HepG2 (cell line): ENCODE data around the gene SCFD2. TPM values are rescaled to one million over a fixed set of nuclear protein-coding genes. Genes with fewer than 3 reads are reported as not detected.

ENCODE experiments used
- ATF5 ChIP-seq: sonication (generic); formaldehyde crosslinking; IDR thresholded peaks from 2 replicates; pipeline ENCODE4 v1.4.0; 2020; ENCODE audit warnings: mild to moderate bottlenecking, low read depth, missing genetic modification reagents
- ELF4 ChIP-seq: sonication (generic); formaldehyde crosslinking; IDR thresholded peaks from 2 replicates; pipeline ENCODE4 v1.5.0; 2020; ENCODE audit warnings: missing genetic modification reagents, mild to moderate bottlenecking, moderate library complexity, borderline replicate concordance
- HDAC6 ChIP-seq: fragments of 200-600 bp; sonication (generic); IDR thresholded peaks from 2 replicates; pipeline ENCODE4 v1.7.0; 2017; ENCODE audit warnings: mild to moderate bottlenecking, antibody characterized with exemption, low read length, low read depth
- HOXA5 ChIP-seq: sonication (generic); formaldehyde crosslinking; IDR thresholded peaks from 2 replicates; pipeline ENCODE4 v1.4.0; 2020; ENCODE audit warnings: missing genetic modification reagents
- MEF2D ChIP-seq: sonication (generic); formaldehyde crosslinking; IDR thresholded peaks from 2 replicates; pipeline ENCODE4 v1.5.1; 2020; ENCODE audit warnings: mild to moderate bottlenecking, missing genetic modification reagents
- PPARG ChIP-seq: conservative IDR thresholded peaks from 2 replicates; pipeline ENCODE4 v1.6.1; 2016; ENCODE audit warnings: missing biosample characterization, missing genetic modification reagents
- SALL1 ChIP-seq: sonication (generic); formaldehyde crosslinking; IDR thresholded peaks from 2 replicates; pipeline ENCODE4 v1.8.0; 2022; ENCODE audit warnings: mild to moderate bottlenecking, missing genetic modification reagents
- TARDBP ChIP-seq: sonication (generic); formaldehyde crosslinking; IDR thresholded peaks from 2 replicates; pipeline ENCODE4 v1.8.0; 2022; ENCODE audit warnings: mild to moderate bottlenecking, missing genetic modification reagents
- TBP ChIP-seq: sonication (generic); formaldehyde crosslinking; IDR thresholded peaks from 2 replicates; pipeline ENCODE4 v1.5.0; 2020; ENCODE audit warnings: missing genetic modification reagents
- TOPORS ChIP-seq: sonication (generic); formaldehyde crosslinking; IDR thresholded peaks from 2 replicates; pipeline ENCODE4 v1.8.0; 2023; ENCODE audit warnings: mild to moderate bottlenecking, missing genetic modification reagents
- ZFP37 ChIP-seq: sonication (generic); formaldehyde crosslinking; IDR thresholded peaks from 2 replicates; pipeline ENCODE4 v1.4.0; 2020; ENCODE audit warnings: missing genetic modification reagents, borderline replicate concordance
- ZNF407 ChIP-seq: sonication (generic); formaldehyde crosslinking; IDR thresholded peaks from one replicate; pipeline ENCODE4 v1.5.1; 2020; ENCODE audit warnings: mild to moderate bottlenecking, missing genetic modification reagents; ENCODE audit errors: not compliant biosample characterization
- ZNF614 ChIP-seq: IDR thresholded peaks from 2 replicates; pipeline ENCODE4 v1.6.1; 2018; ENCODE audit warnings: missing biosample characterization, missing genetic modification reagents, inconsistent platforms, borderline replicate concordance
- polyA plus RNA-seq, 8 experiments: library from polyadenylated mRNA; depleted of rRNA in 3 of 8; stranded (reverse) in 7 of 8; unstranded in 1 of 8; fragments of >200 nt; fragmentation: Illumina TruSeq in 4 of 8; extraction: Trizol in 4 of 8; gene quantifications; 2 replicates each; pipeline versions ENCODE4 v1.2.1 to v1.2.3, GENCODE V29; 2011 to 2016; ENCODE audit warnings: low read depth in 4 of 8, missing spikeins in 1 of 8, mixed read lengths in 1 of 8; ENCODE audit not compliant: insufficient read depth in 1 of 8
- total RNA-seq, 5 experiments: library from RNA; depleted of rRNA; stranded (reverse); fragments of >200 nt; fragmentation: Illumina TruSeq; extraction: Trizol; gene quantifications; 2 replicates each; pipeline ENCODE4 v1.2.3, GENCODE V29; 2016; ENCODE audit warnings: low read depth in 1 of 5
- TF ChIP-seq, protein P1 (sequence below): sonication (generic); formaldehyde crosslinking; IDR thresholded peaks from 2 replicates; pipeline ENCODE4 v1.4.0; 2020; ENCODE audit warnings: missing genetic modification reagents

The SCFD2 gene
- total and polyA plus RNA-seq, 2 of the 13 experiments (the other 11 are each of a cell fraction or from before 2014, with no cell fraction given) = 4.6 to 15.6 TPM

DNA sequence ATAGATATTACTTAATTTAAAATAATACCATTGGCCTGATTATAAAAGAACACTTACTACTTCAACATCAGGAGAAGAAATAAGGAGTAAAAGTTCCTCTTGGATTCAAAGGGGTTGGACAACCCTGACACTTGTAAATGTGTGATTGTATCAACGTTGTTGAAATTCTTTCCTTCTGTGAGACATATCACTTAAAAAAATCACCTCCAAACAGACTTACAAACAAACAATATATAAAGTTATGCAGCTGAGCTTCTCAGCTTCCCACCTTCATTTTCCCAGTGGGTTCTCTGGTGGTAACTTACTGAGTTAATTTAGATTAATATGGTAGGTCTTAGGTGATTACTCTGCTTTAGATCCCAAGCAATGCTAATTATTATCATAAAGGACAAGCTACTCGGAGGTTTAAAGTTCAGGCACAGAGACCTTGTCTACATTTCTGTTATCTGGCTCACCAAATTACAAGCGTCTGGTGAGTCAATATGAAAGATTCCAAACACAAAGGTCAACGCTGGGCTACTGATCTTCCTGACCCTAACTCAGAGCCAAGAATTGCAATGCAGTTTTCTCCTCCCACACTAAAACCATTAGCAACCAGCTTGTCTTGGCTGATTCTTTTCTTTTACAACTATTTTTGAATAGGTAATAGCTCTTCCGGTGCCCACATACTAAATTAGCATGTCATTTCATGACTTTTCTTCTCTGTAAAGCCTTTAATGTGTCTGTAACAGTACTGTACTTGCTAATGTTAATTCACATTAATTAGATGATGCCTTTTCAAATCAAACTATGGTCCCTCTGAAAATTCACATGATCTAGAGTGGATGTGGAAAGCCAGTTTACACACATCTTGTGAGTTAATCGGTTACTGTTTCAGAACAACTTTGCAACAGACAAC lies 346.1 kb downstream of the SCFD2 start (continued):
- TF ChIP-seq ATF5 (CRISPR knock-in tag) (no peak), ZNF407 (CRISPR knock-in tag) (no peak), HDAC6 (no peak), SALL1 (CRISPR knock-in tag) (peak; percentile 80; the same call in 1 of the 2 replicates), TBP (no peak), ELF4 (0 out of 2 replicates have a peak, but pooled peaks have one; percentile 43), TARDBP (peak; percentile 60; the same call in 1 of the 2 replicates), PPARG (CRISPR knock-in tag) (peak; percentile 88), ZNF614 (CRISPR knock-in tag) (peak; percentile 91), HOXA5 (CRISPR knock-in tag) (0 out of 2 replicates have a peak, but pooled peaks have one; percentile 19), TOPORS (CRISPR knock-in tag) (no peak), MEF2D (0 out of 2 replicates have a peak, but pooled peaks have one; percentile 41), ZFP37 (no peak)
- TF ChIP-seq, protein P1, sequence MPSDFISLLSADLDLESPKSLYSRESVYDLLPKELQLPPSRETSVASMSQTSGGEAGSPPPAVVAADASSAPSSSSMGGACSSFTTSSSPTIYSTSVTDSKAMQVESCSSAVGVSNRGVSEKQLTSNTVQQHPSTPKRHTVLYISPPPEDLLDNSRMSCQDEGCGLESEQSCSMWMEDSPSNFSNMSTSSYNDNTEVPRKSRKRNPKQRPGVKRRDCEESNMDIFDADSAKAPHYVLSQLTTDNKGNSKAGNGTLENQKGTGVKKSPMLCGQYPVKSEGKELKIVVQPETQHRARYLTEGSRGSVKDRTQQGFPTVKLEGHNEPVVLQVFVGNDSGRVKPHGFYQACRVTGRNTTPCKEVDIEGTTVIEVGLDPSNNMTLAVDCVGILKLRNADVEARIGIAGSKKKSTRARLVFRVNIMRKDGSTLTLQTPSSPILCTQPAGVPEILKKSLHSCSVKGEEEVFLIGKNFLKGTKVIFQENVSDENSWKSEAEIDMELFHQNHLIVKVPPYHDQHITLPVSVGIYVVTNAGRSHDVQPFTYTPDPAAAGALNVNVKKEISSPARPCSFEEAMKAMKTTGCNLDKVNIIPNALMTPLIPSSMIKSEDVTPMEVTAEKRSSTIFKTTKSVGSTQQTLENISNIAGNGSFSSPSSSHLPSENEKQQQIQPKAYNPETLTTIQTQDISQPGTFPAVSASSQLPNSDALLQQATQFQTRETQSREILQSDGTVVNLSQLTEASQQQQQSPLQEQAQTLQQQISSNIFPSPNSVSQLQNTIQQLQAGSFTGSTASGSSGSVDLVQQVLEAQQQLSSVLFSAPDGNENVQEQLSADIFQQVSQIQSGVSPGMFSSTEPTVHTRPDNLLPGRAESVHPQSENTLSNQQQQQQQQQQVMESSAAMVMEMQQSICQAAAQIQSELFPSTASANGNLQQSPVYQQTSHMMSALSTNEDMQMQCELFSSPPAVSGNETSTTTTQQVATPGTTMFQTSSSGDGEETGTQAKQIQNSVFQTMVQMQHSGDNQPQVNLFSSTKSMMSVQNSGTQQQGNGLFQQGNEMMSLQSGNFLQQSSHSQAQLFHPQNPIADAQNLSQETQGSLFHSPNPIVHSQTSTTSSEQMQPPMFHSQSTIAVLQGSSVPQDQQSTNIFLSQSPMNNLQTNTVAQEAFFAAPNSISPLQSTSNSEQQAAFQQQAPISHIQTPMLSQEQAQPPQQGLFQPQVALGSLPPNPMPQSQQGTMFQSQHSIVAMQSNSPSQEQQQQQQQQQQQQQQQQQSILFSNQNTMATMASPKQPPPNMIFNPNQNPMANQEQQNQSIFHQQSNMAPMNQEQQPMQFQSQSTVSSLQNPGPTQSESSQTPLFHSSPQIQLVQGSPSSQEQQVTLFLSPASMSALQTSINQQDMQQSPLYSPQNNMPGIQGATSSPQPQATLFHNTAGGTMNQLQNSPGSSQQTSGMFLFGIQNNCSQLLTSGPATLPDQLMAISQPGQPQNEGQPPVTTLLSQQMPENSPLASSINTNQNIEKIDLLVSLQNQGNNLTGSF = no peak
